Kidney (tissue), 14 donors: ENCODE measurements around the gene PLGRKT. TPM values are rescaled to one million over a fixed set of nuclear protein-coding genes. Genes with fewer than 3 reads are reported as not detected.

Experiments used
- DNase-seq, 5 donors: peaks; one replicate each; pipeline ENCODE4 v3.0.0-alpha.2; 2013 to 2020
- FAIRE-seq: peaks from 2 replicates; lab custom pipeline; 2012; peaks lifted over from hg19 to GRCh38; lab: Jason Lieb, UNC
- H3K27ac ChIP-seq, 2 donors: one replicate each; pipeline ENCODE4 v1.7.0; 2013; ENCODE audit warnings: low read depth in 2 of 2, low read length in 2 of 2, inconsistent platforms in 1 of 2
- H3K27me3 ChIP-seq: one replicate; pipeline ENCODE4 v1.7.1; 2013; ENCODE audit warnings: low read length, inconsistent platforms; ENCODE audit not compliant: control insufficient read depth, insufficient read depth
- H3K36me3 ChIP-seq, 3 donors: one replicate each; pipeline versions ENCODE4 v1.7.0 to v1.7.1; 2013; ENCODE audit warnings: low read length in 3 of 3, control low read depth in 1 of 3, inconsistent platforms in 1 of 3; ENCODE audit not compliant: insufficient read depth in 3 of 3, control insufficient read depth in 2 of 3
- H3K4me1 ChIP-seq, 3 donors: one replicate each; pipeline versions ENCODE4 v1.7.0 to v1.7.1; 2013; ENCODE audit warnings: low read length in 3 of 3, inconsistent platforms in 1 of 3, low read depth in 1 of 3; ENCODE audit not compliant: control insufficient read depth in 2 of 3, insufficient read depth in 2 of 3
- H3K4me3 ChIP-seq, 3 donors: one replicate each; pipeline versions ENCODE4 v1.7.0 to v1.8.1; 2013; ENCODE audit warnings: low read length in 3 of 3, control low read depth in 1 of 3, inconsistent platforms in 1 of 3
- H3K9ac ChIP-seq, 3 donors: one replicate each; pipeline versions ENCODE4 v1.7.0 to v1.7.1; 2013; ENCODE audit warnings: low read length in 3 of 3, control low read depth in 1 of 3, inconsistent platforms in 1 of 3
- H3K9me3 ChIP-seq, 3 donors: one replicate each; pipeline versions ENCODE4 v1.7.0 to v1.7.1; 2013; ENCODE audit warnings: low read length in 3 of 3, control low read depth in 1 of 3, inconsistent platforms in 1 of 3; ENCODE audit not compliant: control insufficient read depth in 2 of 3, insufficient read depth in 1 of 3
- CTCF ChIP-seq: IDR thresholded peaks from 3 replicates; pipeline ENCODE4 v1.5.1; 2012; ENCODE audit warnings: mild to moderate bottlenecking, moderate library complexity, borderline replicate concordance; ENCODE audit not compliant: insufficient read depth; ENCODE audit errors: extremely low read depth
- intact Hi-C: fragments of 100-400 bp; cut with DNase I; formaldehyde crosslinking; loops from one replicate; pipeline ENCODE4 v1.11.1; 2022
- polyA plus RNA-seq: library from polyadenylated mRNA; stranded (reverse); fragments of 350-450 nt; fragmentation: Illumina TruSeq; extraction: RNeasy Lipid Tissue Mini Kit (QIAGEN cat#74804); gene quantifications from one replicate; pipeline ENCODE4 v1.2.3, GENCODE V29; 2014; ENCODE audit warnings: low read depth, low replicate concordance; ENCODE audit not compliant: insufficient read depth
- total RNA-seq: library from RNA; stranded (reverse); fragmentation: NEBNext Ultra II Directional; extraction: Animal tissue kit (Norgen Biotek cat#: 25700); gene quantifications from one replicate; pipeline ENCODE4 v1.2.1, GENCODE V29; 2021
- donor health status: control.
- donor health status: control.
- donor health status: control.
- donor health status: control.
- donor health status: control.
- donor health status: DM: yes; HTN: yes; CAD: no.
- donor health status: Normal renal cell carcinoma (clear cell type).

PLGRKT gene
- total and polyA plus RNA-seq, 2 donors from 2014 or later, result 35.2 to 50.9 TPM

DNA sequence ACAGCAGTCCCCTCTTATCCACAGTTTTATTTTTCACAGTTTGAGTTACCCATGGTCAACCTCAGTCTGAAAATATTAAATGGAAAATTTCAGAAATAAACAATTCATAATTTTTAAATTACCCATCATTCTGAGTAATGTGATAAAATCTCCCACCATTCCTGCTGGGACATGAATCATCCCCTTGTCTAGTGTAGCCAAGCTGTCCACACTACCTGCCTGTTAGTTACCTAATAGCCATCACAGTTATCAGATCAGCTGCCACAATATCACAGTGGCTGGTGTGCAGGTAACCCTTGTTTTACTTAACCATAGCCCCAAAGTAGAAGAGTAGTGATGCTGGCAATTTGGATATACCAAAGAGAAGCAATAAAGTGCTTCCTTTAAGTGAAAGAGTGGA is 10.7 kb downstream of the PLGRKT start:
- Histone ChIP-seq H3K9me3 (no peaks in the 10 kb centered on the region), H3K27ac (no peak overlapping the region), H3K4me1 (no peaks in the 10 kb centered on the region), H3K36me3 (no peaks in the 10 kb centered on the region), H3K4me3 (no peak overlapping the region), H3K27me3 (no peaks in the 10 kb centered on the region), H3K9ac (no peak overlapping the region)
- FAIRE-seq, result no peak
- intact Hi-C loops, result no loop called here
- DNase-seq, result no peak
- TF ChIP-seq CTCF, result no peak

DNA sequence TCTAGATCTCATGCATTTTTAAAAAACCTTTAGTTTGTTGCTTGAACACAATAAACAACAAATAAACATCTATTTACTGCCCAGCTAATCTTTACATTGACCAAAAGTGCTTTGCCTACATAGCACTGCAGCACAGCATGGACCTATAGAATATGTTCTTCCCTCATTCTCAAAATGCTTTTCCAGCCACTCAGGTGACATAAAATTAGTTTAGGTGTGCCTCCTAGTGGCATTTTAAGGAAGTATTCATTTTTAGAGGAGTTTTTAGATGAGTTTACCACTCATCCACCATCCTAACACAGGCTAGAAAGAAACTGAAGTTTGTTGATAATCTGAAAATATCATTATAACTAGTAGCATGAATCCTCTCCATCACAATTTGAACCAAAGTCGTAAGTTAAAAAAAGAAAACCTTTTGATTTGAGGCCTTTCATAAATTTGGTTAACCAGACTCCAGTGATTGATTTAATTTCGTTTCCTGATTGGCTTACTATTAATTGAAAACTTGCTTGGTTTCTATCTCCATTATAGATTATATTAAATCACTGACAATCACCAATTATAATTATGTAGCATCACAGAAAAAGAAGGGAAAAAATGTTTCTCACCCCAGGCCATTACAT is 12.6 kb downstream of the PLGRKT start:
- TF ChIP-seq CTCF, result peak; percentile 30
- FAIRE-seq (no peak), DNase-seq (no peak)
- Histone ChIP-seq H3K4me3 (no peak overlapping the region), H3K9ac (no peak overlapping the region), H3K4me1 (no peaks in the 10 kb centered on the region), H3K27ac (no peak overlapping the region), H3K27me3 (no peaks in the 10 kb centered on the region), H3K9me3 (no peaks in the 10 kb centered on the region), H3K36me3 (no peaks in the 10 kb centered on the region)
- intact Hi-C loops, result no loop called here

DNA sequence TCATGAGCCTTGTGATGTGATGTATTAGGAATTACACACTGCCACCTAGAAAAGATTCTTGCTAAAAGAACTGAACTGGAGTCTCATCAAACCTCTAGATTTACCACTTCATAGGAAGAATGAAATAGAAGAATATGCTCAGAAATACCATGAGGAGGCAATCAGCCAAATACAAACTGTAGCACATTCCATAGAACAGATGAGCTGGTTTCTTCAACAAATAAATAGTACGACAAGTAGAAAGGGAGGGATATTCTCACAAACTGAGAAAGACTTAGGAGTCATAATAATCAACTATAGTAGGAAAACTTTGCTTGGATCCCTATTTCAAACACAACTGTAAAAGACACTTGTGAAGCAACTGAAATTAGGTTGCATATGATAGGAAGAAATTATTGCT is 15.4 kb downstream of the PLGRKT start:
- Histone ChIP-seq H3K36me3 (peaks cover 0 to 4% (median 0%) of the 10 kb centered on the region in 3 donors), H3K4me1 (no peaks in the 10 kb centered on the region), H3K9me3 (no peaks in the 10 kb centered on the region), H3K4me3 (no peak overlapping the region), H3K27ac (no peak overlapping the region), H3K9ac (no peak overlapping the region), H3K27me3 (no peaks in the 10 kb centered on the region)
- no peak for TF ChIP-seq CTCF
- intact Hi-C loops, result no loop called here
- FAIRE-seq (no peak), DNase-seq (no peak)

DNA sequence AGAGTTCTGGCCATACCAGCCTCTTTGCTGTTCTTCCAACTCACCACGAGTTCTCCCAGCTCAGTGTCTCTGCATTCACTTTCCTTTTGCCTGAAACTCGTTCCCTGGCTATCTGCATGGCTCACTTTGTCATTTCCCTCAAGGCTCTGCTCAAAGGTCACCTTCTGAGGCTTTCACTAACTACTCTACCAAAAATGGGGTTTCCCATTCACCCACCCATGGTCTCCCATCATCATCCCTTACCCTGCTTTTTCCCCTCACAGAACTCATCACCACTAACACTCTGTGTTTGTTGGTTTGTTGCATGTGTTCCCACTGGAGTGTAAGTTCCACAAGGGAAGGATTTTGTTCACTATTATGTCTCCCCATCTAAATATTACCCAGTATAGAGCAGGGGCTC is 16.6 kb downstream of the PLGRKT start:
- H3K4me1 ChIP-seq, result no peaks in the 10 kb centered on the region
- FAIRE-seq, result no peak
- intact Hi-C loops, result no loop called here

More for the DNA sequence above, 16.6 kb downstream of the PLGRKT start:
- Histone ChIP-seq H3K36me3 (peaks cover 0 to 4% (median 0%) of the 10 kb centered on the region in 3 donors), H3K9me3 (no peaks in the 10 kb centered on the region), H3K4me3 (no peak overlapping the region), H3K9ac (no peak overlapping the region), H3K27ac (no peak overlapping the region), H3K27me3 (no peaks in the 10 kb centered on the region)
- TF ChIP-seq CTCF, result no peak
- DNase-seq, result no peak
